GM12878 (cell line): ENCODE results near the gene SLC32A1. TPM values are rescaled to one million over a fixed set of nuclear protein-coding genes. Genes with fewer than 3 reads are reported as not detected.

Source experiments
- BCLAF1 ChIP-seq: fragments of 450-650 bp; IDR thresholded peaks from 2 replicates; pipeline ENCODE4 v1.6.1; 2017; ENCODE audit warnings: antibody characterized with exemption, mild to moderate bottlenecking, moderate library complexity
- BMI1 ChIP-seq: fragments of 450-650 bp; IDR thresholded peaks from 2 replicates; pipeline ENCODE4 v1.6.1; 2016; ENCODE audit warnings: mild to moderate bottlenecking, moderate library complexity, borderline replicate concordance
- KAT2A ChIP-seq: conservative IDR thresholded peaks from 2 replicates; pipeline ENCODE4 v1.6.1; 2011; ENCODE audit warnings: low read depth, low read length; ENCODE audit not compliant: control insufficient read depth
- MXI1 ChIP-seq: fragments of 150-350 bp; IDR thresholded peaks from 2 replicates; pipeline ENCODE4 v1.6.1; 2011; ENCODE audit warnings: low read depth, mild to moderate bottlenecking, inconsistent platforms, low read length, improper control_type of control experiment
- NFIC ChIP-seq: IDR thresholded peaks from 2 replicates; pipeline ENCODE4 v1.6.1; 2012; ENCODE audit warnings: low read depth, mild to moderate bottlenecking, inconsistent platforms, low read length, moderate library complexity
- PKNOX1 ChIP-seq: fragments of 450-650 bp; IDR thresholded peaks from 2 replicates; pipeline ENCODE4 v1.6.1; 2016; ENCODE audit warnings: mild to moderate bottlenecking
- PRDM15 ChIP-seq: fragments of 450-650 bp; formaldehyde crosslinking; IDR thresholded peaks from 2 replicates; pipeline ENCODE4 v1.4.0; 2020; ENCODE audit warnings: mild to moderate bottlenecking, moderate library complexity
- RBBP5 ChIP-seq: fragments of 200-600 bp; sonication (generic); conservative IDR thresholded peaks from 2 replicates; pipeline ENCODE4 v1.6.1; 2016
- TCF12 ChIP-seq: IDR thresholded peaks from 2 replicates; pipeline ENCODE4 v1.6.1; 2011; ENCODE audit warnings: low read depth, mild to moderate bottlenecking, low read length
- polyA plus RNA-seq, 11 experiments: library from polyadenylated mRNA; depleted of rRNA in 4 of 11; unstranded in 6 of 11; stranded (reverse) in 5 of 11; fragments of >200 nt; fragmentation: Nextera tagmentation in 4 of 11; fragmentation: Illumina TruSeq in 1 of 11; extraction: Ambion mirVana in 4 of 11; extraction: Trizol in 1 of 11; gene quantifications; 1 replicate in 1 of 11; 2 replicates in 10 of 11; pipeline versions ENCODE4 v1.2.1 to v1.2.3, GENCODE V29; 2011 to 2016; ENCODE audit warnings: inconsistent platforms in 2 of 11, missing spikeins in 2 of 11, low read depth in 1 of 11
- total RNA-seq, 4 experiments: library from RNA; depleted of rRNA in 3 of 4; stranded (reverse); fragments of >200 nt in 3 of 4; fragmentation: Illumina TruSeq in 1 of 4; extraction: Trizol in 1 of 4; gene quantifications; 2 replicates each; pipeline versions ENCODE4 v1.2.1 to v1.2.3, GENCODE V29; 2013 to 2021
- TF ChIP-seq, protein P1 (sequence below): IDR thresholded peaks from 2 replicates; pipeline ENCODE4 v1.6.1; 2012; ENCODE audit warnings: low read length, inconsistent platforms

The SLC32A1 gene
- total and polyA plus RNA-seq, 10 of the 15 experiments (the other 5 are each of a cell fraction or from before 2014, with no cell fraction given), result not detected

- TF ChIP-seq BCLAF1 (no peak), KAT2A (no peak), MXI1 (no peak), PRDM15 (CRISPR knock-in tag) (no peak), PKNOX1 (no peak), BMI1 (no peak), TCF12 (no peak), NFIC (no peak), RBBP5 (no peak)
- TF ChIP-seq, protein P1, sequence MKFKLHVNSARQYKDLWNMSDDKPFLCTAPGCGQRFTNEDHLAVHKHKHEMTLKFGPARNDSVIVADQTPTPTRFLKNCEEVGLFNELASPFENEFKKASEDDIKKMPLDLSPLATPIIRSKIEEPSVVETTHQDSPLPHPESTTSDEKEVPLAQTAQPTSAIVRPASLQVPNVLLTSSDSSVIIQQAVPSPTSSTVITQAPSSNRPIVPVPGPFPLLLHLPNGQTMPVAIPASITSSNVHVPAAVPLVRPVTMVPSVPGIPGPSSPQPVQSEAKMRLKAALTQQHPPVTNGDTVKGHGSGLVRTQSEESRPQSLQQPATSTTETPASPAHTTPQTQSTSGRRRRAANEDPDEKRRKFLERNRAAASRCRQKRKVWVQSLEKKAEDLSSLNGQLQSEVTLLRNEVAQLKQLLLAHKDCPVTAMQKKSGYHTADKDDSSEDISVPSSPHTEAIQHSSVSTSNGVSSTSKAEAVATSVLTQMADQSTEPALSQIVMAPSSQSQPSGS, result no peak
Observed at GRCh38 chr20:38676576-38676975, 47.7 kb upstream of the SLC32A1 start (continued).
